ENCODE data around the gene FSHR. TPM values are rescaled to one million over a fixed set of nuclear protein-coding genes. Genes with fewer than 3 reads are reported as not detected.

FSHR gene
- total and polyA plus RNA-seq, 12 donors = 0.17 to 0.47 (median 0.21) TPM; not detected in 6

DNA sequence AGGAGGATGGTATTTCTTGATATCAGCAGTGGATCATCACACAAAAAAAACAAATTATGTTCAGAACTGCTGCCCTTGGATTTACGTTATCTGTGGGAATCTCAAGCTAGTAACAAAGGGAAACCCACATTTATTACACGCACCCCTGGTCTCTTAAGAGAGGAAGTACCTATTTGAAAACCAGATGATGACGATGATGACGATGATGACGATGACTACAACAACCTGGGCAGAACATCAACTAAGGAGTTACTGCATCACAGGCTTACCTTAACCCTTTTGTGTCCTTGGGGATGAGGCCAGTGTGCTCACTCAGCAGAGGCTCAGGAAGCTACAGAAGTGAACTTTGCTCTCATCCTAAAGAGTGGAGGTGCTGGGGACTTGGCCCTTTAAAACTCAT is 169.4 kb downstream of the FSHR start:
- H3K4me1 ChIP-seq = no peaks in the 10 kb centered on the region
- TF ChIP-seq, protein P1, sequence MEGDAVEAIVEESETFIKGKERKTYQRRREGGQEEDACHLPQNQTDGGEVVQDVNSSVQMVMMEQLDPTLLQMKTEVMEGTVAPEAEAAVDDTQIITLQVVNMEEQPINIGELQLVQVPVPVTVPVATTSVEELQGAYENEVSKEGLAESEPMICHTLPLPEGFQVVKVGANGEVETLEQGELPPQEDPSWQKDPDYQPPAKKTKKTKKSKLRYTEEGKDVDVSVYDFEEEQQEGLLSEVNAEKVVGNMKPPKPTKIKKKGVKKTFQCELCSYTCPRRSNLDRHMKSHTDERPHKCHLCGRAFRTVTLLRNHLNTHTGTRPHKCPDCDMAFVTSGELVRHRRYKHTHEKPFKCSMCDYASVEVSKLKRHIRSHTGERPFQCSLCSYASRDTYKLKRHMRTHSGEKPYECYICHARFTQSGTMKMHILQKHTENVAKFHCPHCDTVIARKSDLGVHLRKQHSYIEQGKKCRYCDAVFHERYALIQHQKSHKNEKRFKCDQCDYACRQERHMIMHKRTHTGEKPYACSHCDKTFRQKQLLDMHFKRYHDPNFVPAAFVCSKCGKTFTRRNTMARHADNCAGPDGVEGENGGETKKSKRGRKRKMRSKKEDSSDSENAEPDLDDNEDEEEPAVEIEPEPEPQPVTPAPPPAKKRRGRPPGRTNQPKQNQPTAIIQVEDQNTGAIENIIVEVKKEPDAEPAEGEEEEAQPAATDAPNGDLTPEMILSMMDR (IDR thresholded peaks at IDR 0.05) = no peak
- WGBS, 2 donors = 61 to 70% methylated on average over 5 of the region's 5 CpGs
- H3K36me3 ChIP-seq = no peaks in the 10 kb centered on the region
- no peaks in the 10 kb centered on the region for H3K9me3 ChIP-seq
- no peak for ATAC-seq
- peaks cover 0 to 8% (median 0%) of the 10 kb centered on the region in 7 donors for H3K27me3 ChIP-seq
- H3K27ac ChIP-seq = no peak overlapping the region
- no peak overlapping the region for H3K4me3 ChIP-seq
- no peak for DNase-seq
- intact Hi-C loops (cut with DNase I) = no loop called here

DNA sequence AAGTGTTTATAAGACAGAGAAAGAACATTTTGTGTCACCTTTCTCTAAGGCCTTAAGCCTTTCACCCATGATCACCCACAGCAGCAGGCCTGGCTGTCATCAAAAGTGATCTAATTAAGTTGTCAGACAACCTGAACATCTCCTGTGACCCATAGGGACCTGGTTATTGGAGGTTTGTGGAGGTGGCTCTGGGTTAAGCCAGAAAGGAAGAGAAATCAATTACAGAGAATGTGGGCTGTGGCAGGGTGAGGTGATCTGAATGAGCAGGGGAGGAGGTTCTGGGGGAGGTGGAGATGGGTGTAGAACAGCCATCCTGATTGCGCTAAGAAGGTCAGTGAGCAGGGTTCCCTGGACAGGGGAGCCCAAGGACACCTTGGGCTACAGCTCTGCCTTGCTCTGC is 170.8 kb downstream of the FSHR start:
- ATAC-seq = no peak

DNA sequence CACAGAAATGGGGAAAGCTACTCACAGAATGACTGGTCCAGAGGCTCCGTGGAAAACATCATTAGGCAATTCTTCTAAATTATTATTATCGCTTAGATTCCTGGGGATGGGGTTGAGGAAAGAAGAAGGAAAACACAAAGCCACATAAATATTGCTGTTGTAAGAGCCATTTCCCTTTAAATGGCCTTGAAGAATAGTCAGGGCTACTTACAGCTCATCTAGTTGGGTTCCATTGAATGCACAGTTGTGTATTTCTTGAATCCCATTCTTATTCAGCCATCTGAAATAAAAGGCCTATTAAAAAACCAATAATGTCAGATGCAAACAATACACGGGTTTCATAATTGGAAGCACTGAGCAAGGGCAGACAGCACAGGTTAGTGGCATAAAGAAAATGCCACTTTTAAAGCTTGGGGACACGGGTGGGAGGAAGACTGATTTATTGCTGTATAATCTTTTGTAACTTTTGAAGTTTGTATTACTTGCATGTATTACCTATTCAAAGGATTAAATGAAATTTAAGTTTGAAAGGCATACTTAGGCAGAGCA is 171.4 kb downstream of the FSHR start:
- H3K9me3 ChIP-seq = no peaks in the 10 kb centered on the region
- H3K36me3 ChIP-seq = no peaks in the 10 kb centered on the region
- DNase-seq = no peak
- no peak overlapping the region for H3K27ac ChIP-seq
- TF ChIP-seq, protein P1 (IDR thresholded peaks at IDR 0.05) = no peak
- H3K27me3 ChIP-seq = peaks cover 0 to 8% (median 0%) of the 10 kb centered on the region in 7 donors
- no peak overlapping the region for H3K4me3 ChIP-seq
- 88 to 95% methylated on average over 4 of the region's 4 CpGs for WGBS, 2 donors
- intact Hi-C loops (cut with DNase I) = no loop called here
- no peak for ATAC-seq
- H3K4me1 ChIP-seq = no peaks in the 10 kb centered on the region

More for the DNA sequence above, 170.8 kb downstream of the FSHR start:
- Histone ChIP-seq H3K36me3 (no peaks in the 10 kb centered on the region), H3K4me3 (no peak overlapping the region), H3K9me3 (no peaks in the 10 kb centered on the region), H3K27ac (no peak overlapping the region), H3K27me3 (peaks cover 0 to 8% (median 0%) of the 10 kb centered on the region in 7 donors), H3K4me1 (no peaks in the 10 kb centered on the region)
- no peak for DNase-seq
- TF ChIP-seq, protein P1 (IDR thresholded peaks at IDR 0.05) = no peak
- WGBS, 2 donors = 91 to 95% methylated on average over 1 of the region's 1 CpG
- intact Hi-C loops (cut with DNase I) = no loop called here

DNA sequence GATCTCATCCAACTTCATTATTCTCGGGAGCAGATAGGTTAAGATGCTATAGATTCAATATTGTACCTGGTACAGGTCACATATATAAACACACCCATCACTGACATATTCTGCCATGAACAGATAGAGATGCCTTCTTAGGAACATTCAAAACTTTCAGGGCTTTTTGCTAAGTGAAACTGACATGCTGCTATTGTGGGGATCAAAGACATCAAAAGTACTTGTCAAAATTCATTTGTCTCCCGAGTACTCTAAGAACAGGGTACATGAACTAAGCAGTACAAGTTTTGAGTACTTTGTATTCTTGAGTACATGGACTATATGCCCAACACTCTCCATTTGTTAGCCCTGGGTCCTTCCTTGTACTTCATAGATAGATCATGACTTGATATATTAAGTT is 173.5 kb downstream of the FSHR start:
- 87 to 92% methylated on average over 2 of the region's 2 CpGs for WGBS, 2 donors
- no peak for ATAC-seq
- Histone ChIP-seq H3K4me3 (no peak overlapping the region), H3K27ac (no peak overlapping the region), H3K36me3 (no peaks in the 10 kb centered on the region), H3K9me3 (no peaks in the 10 kb centered on the region), H3K4me1 (no peaks in the 10 kb centered on the region), H3K27me3 (peaks cover 0 to 8% (median 0%) of the 10 kb centered on the region in 7 donors)
- TF ChIP-seq, protein P1 (IDR thresholded peaks at IDR 0.05) = no peak
- intact Hi-C loops (cut with DNase I) = no loop called here
- no peak for DNase-seq

Data from heart right ventricle (tissue), 16 donors.